Renal cortex interstitium (tissue), 11 donors: ENCODE results near the gene CALN1. TPM values are rescaled to one million over a fixed set of nuclear protein-coding genes. Genes with fewer than 3 reads are reported as not detected.
"Not testable (repeated sequence)": the region's sequence is repeated elsewhere in the genome, so short reads cannot be mapped to it uniquely, and the experiment has no call there.

Experiments
- DNase-seq, 11 donors: peaks; one replicate each; pipeline ENCODE4 v3.0.0-alpha.2; 2013; ENCODE audit warnings: low read depth in 9 of 11, low spot score in 4 of 11; ENCODE audit errors: extremely low read depth in 1 of 11
- polyA plus RNA-seq, 3 donors: library from polyadenylated mRNA; unstranded; fragments of 120-200 nt; gene quantifications; one replicate each; pipeline ENCODE4 v1.2.1, GENCODE V29; 2013; ENCODE audit not compliant: insufficient read length in 3 of 3

CALN1 gene
- polyA plus RNA-seq, 3 donors, result 0.47 to 1.3 (median 1.00) TPM

DNA sequence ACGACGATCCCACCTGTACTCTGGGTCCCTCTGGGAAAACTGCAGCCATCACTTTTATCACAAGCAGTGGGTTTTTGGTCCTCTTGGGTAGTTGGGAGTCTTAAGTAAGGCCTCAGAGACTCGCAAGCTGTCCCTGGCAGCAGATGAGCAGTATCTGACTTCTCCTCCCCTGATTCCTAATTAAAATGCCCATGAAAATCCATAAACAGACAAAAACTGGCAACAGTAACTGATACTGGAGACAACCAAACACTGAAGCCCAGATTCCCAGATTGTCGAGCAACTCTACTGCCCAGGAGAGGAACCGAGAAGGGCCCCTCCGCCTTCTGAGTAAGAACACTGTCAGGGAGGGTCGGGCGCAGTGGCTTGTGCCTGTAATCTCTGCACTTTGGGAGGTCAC is 333.8 kb downstream of the CALN1 start:
- DNase-seq, result no peak

GRCh38 chr7:72077786-72078185 is 334.4 kb downstream of the CALN1 start:
- DNase-seq, result no peak

- no peak for DNase-seq
Measured at GRCh38 chr7:72072901-72073300, 339.2 kb downstream of the CALN1 start.

DNA sequence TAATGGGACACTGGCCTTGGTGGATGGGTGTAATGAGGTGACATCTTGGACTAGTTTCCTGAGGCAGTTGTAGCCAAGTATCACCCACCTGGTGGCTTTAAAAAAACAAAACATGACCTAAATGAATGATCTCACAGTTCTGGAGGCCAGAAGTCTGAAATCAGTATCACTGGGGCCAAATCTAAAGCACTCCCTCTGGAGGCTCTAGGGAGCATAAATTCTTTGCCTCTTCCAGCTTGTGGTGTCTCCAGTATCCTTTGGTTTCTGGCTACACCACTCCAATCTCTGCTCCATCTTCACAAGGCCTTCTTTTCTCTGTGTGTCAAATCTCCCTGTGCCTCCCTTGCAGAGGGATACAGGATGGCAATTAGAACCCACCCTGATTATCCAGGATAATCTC is 342.9 kb downstream of the CALN1 start:
- DNase-seq, result no peak

DNA sequence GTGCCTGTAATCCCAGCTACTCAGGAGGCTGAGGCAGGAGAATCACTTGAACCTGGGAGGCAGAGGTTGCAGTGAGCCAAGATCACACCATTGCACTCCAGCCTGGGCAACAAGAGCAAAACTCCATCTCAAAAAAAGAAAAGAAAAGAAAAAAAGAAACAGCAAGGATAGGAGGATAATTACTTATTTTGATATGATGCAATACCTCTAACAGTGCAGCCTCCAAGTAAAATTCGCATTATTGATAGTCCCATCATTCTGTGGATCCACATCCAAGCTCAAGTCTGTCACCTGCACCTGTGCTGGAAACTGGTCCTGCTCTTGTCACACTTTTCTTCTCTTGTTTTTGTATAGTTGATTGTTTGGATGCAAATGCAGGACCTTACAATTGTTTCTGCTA is 346.4 kb downstream of the CALN1 start:
- not testable (repeated sequence) for DNase-seq

DNA sequence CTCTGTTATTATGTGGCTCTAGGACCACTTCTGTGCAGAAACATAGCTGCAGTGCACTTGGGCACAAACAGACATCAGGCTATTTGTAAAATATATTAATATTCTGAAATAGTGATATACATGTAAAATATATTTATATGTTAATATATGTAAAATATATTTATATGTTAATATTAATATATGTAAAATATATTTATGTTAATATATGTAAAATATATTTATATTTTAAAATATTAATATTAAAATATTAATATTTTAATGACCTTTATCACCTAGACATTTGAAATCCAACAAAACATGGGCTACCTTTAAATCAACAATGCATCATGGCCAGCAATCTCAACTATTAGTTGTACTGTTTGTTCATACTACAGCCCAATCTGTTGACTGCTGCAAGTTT is 347.2 kb downstream of the CALN1 start:
- DNase-seq, result no peak

DNA sequence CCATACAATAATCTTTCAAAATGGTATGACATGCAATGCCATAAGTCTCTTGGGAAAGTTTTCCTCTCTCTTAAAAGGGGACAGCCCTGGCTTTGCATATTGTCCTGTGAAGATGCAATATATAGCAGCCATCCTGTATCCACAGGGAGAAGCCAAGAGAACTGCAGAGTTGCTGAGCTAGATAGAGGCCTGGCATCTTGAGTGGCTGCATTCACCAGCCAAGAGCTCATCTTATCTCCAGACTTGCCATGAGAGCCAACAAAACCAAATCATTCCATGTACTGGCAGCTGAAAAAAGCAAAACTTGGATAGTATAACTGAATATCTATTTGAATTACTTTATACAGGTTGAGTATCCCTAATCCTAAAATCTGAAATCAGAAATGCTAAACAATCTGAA is 348.8 kb downstream of the CALN1 start:
- no peak for DNase-seq

DNA sequence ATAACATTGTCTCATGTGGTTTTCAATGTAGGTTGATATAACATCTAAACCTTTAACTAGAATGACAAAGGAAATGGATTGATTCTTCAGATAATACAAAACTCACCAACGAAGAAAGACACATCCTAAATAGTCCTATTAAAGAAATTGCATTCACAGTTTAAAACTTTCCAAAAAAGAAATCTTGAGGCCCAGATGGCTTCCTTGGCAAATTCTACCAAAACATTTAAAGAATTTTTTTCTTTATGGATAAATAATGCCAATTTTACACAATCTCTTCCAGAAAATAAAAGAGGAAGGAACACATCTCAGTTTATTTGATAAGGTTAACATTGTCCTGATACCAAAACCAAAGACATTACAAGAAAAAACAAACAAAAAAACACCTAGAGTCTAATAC is 349.5 kb downstream of the CALN1 start:
- DNase-seq, result no peak

DNA sequence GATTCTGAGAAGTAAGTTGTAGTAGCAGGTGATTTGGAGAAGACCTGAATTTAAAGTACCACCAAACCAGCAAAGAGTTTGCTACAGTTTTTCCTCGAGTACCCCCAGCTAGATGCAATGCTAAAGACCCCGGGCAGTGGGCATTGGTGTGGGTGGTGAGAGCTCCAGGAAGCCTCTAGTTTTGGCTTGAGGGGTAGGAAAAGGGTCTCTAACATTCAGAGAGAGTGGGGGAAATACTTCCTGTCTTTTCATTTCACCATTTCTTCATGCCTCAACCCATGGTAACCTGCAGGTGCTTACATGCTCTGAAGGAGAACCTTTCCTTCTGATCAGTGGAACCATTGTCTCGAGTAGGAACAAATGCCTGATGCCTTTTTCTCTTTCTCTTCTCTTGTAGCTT is 352.2 kb downstream of the CALN1 start:
- DNase-seq, result no peak

GRCh38 chr7:72058579-72058978 is 353.6 kb downstream of the CALN1 start:
- no peak for DNase-seq

DNA sequence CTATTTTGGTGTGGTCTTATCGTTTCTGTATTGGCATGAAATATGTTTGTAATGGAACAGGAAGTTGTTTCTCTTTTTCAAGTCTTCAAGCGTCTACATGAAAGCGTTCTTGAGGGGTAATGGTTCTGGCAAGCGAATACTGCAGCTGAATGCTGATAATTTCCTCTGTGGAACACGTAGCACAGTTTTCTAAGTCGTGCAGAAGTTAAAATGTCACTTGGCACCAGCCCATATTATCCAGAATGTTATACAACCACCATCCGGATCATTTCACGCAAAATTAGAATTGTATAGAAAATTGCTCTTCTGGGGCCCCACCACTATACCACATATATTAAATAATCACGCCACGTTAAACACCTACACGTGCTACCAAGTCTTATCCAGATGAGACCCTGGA is 354.3 kb downstream of the CALN1 start:
- no peak for DNase-seq

DNA sequence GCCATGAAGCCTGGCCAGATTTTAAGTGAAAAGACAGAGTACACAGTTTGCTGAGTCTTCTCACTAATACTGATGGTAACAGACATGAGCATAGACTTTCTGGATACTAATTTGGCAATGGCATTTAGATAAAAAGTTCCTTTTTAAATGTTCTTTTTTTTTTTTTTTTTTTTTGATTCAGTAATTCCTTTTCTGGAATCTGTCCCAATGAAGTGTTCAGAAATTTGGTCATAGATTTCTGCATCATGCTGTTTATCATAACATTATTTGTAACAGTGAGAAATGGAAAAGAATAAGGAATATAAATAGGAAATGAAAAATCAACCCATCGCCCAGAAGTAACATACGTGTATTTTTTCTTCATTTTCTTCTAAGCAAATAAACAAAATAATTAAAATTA is 354.9 kb downstream of the CALN1 start:
- no peak for DNase-seq

DNA sequence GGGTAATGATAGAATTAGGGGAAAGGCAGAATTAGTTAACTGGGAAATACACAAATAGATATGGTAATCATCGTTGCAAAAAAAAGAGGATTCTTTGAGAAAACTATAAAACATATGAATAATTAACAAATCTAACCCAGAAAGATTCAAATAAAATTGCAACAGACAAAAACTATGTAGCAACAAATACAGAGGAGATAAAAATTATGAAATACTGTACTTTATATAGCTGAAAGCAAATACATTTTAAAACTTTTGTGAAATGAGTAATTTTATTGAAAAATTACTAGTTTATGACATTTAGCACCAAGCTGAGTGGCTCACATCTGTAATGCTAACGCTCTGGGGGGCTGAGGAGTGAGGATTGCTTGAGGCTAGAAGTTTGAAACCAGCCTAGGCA is 356.7 kb downstream of the CALN1 start:
- no peak for DNase-seq

GRCh38 chr7:72053292-72053691 is 358.8 kb downstream of the CALN1 start:
- DNase-seq, result no peak

GRCh38 chr7:72048420-72048819 is 363.7 kb downstream of the CALN1 start:
- DNase-seq, result no peak

GRCh38 chr7:72042855-72043254 is 369.3 kb downstream of the CALN1 start:
- DNase-seq, result no peak

GRCh38 chr7:72040641-72041040 is 371.5 kb downstream of the CALN1 start:
- no peak for DNase-seq

DNA sequence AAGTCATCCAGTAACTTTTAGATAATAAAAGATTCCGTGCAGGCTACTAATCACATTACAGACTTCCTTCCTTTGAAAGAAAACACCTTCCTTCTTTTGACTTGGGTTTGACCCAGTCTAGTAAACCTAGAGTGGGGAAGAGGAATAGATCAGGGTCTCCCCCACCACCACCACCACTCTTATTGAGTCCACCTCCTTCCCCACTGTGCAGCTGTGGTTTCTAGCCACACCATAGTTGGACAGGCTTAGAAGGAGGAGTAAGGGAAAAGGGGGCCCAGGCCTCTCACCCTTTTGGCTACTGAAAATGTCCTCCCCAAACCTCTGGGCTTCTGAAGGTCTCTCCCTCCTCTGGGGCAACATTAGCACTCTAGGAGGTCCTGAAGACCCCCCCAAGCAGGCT is 372.7 kb downstream of the CALN1 start:
- no peak for DNase-seq

DNA sequence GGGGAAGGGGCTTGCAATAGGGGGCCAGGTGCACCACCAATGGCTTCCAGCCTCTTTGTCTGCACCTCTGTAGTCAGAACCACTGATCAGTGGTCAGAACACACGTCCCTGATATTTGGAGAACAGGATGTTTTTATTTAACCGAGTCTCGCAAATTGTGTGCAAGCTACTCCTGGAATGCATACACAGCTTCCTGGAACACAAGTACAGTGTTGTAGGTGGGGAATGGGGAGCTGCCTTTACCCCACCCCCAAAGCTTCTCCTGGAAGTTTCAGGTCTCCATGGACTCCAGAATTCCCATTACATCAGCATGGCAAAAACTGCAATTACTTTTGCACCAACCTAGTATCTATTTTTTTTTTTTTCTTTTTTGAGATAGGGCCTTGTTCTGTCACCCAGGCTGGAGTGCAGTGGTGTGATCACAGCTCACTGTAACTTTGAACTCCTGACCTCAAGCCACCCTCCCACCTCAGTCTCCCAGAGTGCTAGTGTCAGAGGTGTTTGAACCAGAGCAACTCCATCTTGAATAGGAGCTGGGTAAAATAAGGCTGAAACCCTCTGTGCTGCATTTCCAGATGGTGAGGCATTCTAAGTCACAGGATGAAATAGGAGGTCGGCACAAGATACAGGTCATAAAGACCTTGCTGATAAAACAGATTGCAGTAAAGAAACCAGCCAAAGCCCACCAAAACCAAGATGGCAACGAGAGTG is 374.0 kb downstream of the CALN1 start:
- DNase-seq, result no peak

DNA sequence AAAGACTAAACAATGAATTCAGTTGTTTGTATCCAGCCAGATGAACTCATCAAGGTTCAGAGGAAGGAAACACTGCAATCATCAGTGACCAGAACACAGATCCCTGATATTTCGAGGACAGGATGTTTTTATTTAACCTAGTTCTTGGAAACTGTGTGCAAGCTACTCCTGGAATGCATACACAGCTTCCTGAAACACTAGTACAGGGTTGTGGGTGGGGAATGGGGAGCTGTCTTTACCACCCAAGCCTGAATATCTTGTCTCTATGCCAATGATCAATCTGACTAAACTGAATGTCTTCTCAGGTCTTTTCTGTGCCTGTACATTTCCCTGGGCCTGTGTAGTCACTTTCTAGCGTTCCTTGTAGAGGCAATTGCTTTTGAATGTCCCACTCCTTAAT is 374.6 kb downstream of the CALN1 start:
- no peak for DNase-seq

DNA sequence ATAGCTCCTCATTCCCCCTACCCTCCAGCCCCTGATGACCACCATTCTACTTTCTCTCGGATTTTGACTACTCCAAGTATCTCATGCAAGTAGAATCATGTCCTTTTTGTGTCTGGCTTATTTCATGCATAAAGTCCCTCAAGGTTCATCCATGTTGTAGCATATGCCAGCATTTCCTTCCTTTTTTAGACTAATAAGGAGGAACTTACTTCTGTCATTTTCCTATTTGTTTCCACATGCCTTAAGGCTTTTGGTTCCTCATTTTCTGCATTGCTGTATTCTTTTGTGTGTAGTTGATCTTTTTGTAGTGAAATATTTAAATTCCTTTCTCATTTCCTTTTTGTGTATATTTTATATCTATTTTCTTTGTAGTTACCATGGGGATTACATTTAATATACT is 376.9 kb downstream of the CALN1 start:
- no peak for DNase-seq

DNA sequence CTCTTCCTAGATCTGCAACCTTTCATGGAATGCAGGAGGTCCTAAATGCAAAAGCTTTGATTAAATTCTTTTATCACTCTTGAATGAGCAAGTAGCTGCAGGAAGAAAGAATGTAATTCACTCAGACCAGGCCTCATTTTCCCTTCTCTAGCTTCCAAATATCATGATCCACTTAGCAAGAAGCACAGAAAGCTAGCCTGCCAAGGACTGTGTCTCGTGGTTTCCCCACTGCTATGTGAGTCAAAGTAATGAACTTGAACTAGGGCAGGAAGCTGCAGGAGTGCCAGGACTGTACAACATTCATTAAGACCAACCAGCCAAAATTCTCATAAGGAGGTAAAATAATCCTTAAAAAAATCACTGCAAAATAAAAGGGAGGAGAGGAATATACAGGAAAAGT is 379.2 kb downstream of the CALN1 start:
- DNase-seq, result no peak
